Epithelial cell of proximal tubule (primary cell): ENCODE measurements around the gene CEP128. TPM values are rescaled to one million over a fixed set of nuclear protein-coding genes. Genes with fewer than 3 reads are reported as not detected.

Experiments used
- DNase-seq: peaks from one replicate; pipeline ENCODE4 v3.0.0-alpha.2; 2011; ENCODE audit warnings: low read depth
- H3K4me3 ChIP-seq: 2 replicates; pipeline ENCODE4 v1.5.1; 2011; ENCODE audit warnings: low read depth, mild to moderate bottlenecking, low read length
- total RNA-seq: library from RNA; depleted of rRNA; stranded (reverse); fragments of >200 nt; gene quantifications from 2 replicates; pipeline ENCODE4 v1.2.3, GENCODE V29; 2015
- TF ChIP-seq, protein P1 (sequence below): conservative IDR thresholded peaks from 2 replicates; pipeline ENCODE4 v1.5.1; 2012; ENCODE audit warnings: low read depth, mild to moderate bottlenecking, low read length

Gene CEP128
- total RNA-seq, 1 donor from 2014 or later: 5.2 TPM

DNA sequence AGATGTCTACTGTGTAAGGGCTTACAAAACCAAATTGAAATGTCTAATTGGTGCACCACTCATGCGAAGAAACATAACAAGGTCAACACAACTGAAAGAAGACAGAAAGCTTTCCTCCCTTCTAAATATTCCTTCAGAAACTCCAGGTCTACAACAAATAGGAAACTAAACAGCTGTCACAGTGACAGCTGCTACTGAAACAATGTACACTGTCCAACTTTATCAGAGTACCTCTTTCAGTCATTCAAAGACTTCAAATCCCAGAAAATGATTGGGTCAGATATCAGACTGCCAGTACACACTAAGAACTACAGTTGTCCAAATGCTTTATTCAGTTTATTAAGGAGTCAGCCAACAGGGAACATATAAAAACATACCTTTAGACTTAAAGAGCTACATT is 35.2 kb downstream of the CEP128 start:
- no peak overlapping the region for H3K4me3 ChIP-seq
- DNase-seq: no peak
- TF ChIP-seq, protein P1, sequence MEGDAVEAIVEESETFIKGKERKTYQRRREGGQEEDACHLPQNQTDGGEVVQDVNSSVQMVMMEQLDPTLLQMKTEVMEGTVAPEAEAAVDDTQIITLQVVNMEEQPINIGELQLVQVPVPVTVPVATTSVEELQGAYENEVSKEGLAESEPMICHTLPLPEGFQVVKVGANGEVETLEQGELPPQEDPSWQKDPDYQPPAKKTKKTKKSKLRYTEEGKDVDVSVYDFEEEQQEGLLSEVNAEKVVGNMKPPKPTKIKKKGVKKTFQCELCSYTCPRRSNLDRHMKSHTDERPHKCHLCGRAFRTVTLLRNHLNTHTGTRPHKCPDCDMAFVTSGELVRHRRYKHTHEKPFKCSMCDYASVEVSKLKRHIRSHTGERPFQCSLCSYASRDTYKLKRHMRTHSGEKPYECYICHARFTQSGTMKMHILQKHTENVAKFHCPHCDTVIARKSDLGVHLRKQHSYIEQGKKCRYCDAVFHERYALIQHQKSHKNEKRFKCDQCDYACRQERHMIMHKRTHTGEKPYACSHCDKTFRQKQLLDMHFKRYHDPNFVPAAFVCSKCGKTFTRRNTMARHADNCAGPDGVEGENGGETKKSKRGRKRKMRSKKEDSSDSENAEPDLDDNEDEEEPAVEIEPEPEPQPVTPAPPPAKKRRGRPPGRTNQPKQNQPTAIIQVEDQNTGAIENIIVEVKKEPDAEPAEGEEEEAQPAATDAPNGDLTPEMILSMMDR: no peak

DNA sequence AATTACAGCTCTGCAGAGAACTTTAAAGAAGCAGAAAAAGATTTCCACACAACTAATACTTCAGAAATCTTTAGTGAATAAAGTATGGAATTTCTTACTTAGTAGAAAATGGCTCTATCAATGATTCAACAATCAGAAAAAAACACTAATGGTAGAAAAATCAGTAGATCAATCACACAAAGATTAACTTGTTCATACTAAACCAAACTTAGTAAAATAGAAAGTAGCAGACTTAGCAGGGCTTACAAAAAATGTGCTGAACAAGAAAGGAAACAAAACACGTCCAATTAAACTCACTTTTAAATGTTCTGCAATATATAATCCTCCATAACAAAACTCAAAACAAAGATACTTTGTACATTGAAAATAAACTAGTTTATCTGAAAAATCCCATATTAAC is 38.9 kb downstream of the CEP128 start:
- no peak for DNase-seq
- TF ChIP-seq, protein P1: no peak
- no peak overlapping the region for H3K4me3 ChIP-seq

DNA sequence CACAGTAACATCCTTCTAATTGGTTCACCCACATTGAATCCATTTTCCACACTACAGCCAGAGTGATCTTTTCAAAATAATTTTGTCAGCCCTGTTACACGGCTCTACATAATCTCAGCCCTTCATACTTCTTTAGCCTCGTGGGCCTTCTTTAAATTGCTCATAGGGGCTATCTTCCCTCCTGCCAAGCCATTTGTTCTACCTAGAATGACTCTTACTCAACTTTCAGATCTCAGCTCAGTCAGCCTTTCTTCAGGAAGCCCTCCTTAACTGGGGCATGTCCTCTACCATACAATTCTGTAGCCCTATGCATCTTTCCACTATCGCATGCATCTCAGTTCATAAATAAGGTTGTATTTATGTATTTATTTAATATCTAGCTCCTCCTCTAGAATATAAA is 39.7 kb downstream of the CEP128 start:
- no peak overlapping the region for H3K4me3 ChIP-seq
- no peak for DNase-seq
- TF ChIP-seq, protein P1: no peak

DNA sequence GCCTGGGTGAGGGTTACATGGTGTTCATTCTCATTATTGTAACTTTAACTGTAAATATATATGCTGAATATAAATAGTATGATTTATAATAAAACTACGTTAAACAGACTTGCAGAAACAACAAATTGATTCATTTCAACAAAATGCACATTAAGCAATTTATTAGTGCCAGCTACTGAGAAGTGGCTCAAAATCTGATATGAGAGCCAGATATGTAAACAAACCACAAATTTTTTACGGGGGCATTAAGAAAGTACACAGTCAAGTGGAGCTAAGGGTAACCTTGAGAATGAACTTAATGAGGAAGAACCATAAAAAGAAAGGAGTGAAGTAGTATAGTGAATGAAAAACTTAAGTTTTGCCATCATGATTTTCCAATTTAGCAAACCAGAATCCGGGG is 40.3 kb downstream of the CEP128 start:
- H3K4me3 ChIP-seq: no peak overlapping the region
- DNase-seq: no peak
- TF ChIP-seq, protein P1: no peak

DNA sequence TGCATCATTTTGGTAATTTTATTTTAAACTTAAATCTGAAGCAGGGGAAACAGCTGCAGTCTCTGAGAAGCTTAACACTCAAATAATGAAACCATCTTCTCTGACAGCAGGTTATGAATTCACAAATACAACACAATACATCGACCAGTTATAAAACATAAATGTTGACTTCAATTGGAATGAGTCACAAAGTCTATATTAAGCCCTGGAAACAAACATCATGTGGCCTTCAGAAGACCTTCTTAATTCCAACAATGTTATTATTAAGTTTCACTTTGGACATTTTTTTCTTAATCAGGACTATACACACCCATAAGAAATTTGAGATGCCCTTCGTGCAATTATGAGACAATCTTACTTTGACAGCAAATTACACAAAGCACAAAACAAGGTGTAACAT is 68.9 kb downstream of the CEP128 start:
- TF ChIP-seq, protein P1: no peak
- DNase-seq: no peak
- no peak overlapping the region for H3K4me3 ChIP-seq

DNA sequence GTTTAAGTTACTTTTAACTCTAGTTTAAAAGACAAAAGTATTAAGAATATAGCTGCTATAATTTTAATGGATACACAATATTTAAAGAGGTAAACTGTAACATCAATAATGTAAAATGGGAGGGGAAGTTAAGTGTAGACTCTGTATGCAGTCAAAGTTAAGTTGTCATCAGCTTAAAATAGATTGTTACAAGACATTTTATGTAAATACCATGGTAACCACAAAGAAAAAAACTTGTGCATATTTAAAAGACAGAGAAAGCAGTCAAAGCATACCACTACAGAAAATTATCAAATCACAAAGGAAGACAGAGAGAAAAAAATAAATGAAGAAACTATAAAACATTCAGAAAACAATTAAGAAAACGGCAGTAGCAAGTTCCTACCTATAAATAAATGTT is 73.3 kb downstream of the CEP128 start:
- no peak for DNase-seq
- TF ChIP-seq, protein P1: no peak

DNA sequence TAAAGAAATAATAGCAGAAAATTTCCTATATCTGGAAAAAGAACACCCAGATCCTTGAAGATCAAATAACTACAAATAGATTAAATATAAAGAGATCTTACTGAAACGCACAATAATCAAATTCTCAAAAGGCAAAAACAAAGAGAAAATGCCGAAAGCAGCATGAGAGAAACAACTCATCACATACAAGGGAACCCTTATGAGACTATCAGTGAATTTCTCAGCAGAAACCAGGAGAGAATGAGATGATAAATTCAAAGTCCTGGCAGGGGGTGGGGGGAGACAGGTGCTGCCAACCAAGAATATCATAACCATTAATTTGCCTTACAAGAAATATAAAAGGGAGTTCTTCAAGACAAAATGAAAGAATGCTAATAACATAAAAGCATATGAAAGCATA is 73.7 kb downstream of the CEP128 start:
- H3K4me3 ChIP-seq: no peak overlapping the region
- TF ChIP-seq, protein P1: no peak
- DNase-seq: no peak

More for the DNA sequence above, 73.3 kb downstream of the CEP128 start:
- no peak overlapping the region for H3K4me3 ChIP-seq
